ENCODE data around the gene BCAS2.
"Not testable (repeated sequence)": the region's sequence is repeated elsewhere in the genome, so short reads cannot be mapped to it uniquely, and the experiment has no call there.

The BCAS2 gene

DNA sequence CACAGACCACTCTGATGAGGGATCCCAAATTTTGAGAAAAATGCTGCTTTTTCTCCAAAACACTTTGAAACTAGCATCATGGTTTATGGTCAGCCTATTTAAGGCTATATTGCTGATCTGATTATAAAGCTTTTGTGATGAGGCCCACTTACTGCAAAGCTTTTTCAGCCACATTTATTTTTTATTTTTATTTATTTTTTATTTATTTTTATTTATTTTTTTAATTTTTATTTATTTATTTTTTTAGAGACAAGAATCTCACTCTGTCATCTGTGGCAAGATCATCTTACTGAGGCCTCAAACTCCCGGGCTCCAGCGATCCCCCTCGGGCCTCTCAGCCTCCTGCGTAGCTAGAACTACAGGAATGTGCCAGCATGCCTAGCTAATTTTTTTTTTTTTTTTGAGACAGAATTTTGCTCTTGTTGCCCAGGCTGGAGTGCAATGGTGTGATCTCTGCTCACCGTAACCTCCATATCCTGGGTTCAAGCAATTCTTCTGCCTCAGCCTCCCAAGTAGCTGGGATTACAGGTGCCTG lies 5.2 kb upstream of the BCAS2 start:
- no peak overlapping the region for H3K4me3 Mint-ChIP-seq
- no peaks in the 10 kb centered on the region for H3K9me3 Mint-ChIP-seq
- peaks cover 12% of the 10 kb centered on the region for H3K27me3 Mint-ChIP-seq
- no peaks in the 10 kb centered on the region for H3K36me3 Mint-ChIP-seq (ENCODE audit: low read depth)
- H3K4me1 Mint-ChIP-seq (ENCODE audit: low read depth), result peaks cover 10% of the 10 kb centered on the region
- no peak overlapping the region for H3K27ac Mint-ChIP-seq

DNA sequence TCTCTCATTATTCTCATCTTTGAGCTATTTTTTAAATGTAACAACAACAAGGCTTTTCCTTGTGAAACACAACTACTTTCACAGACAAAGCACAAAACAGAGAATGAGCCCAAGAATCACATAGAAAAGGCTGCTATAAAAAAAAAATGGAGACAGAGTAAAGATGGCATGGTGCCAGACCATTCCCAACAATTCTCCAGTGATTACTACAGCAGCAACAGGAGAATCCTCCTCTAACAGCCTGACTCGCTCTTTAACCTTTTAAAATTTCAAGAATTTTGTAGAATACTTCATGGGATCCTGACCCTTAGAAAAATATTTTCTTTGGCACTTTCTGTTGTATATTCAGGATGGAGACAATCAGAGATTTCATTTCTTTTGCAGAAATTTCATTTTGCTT lies 3.8 kb upstream of the BCAS2 start:
- H3K27ac Mint-ChIP-seq, result no peak overlapping the region
- no peaks in the 10 kb centered on the region for H3K36me3 Mint-ChIP-seq (ENCODE audit: low read depth)
- H3K4me3 Mint-ChIP-seq, result no peak overlapping the region
- H3K4me1 Mint-ChIP-seq (ENCODE audit: low read depth), result peaks cover 14% of the 10 kb centered on the region
- no peaks in the 10 kb centered on the region for H3K9me3 Mint-ChIP-seq
- peaks cover 9% of the 10 kb centered on the region for H3K27me3 Mint-ChIP-seq

DNA sequence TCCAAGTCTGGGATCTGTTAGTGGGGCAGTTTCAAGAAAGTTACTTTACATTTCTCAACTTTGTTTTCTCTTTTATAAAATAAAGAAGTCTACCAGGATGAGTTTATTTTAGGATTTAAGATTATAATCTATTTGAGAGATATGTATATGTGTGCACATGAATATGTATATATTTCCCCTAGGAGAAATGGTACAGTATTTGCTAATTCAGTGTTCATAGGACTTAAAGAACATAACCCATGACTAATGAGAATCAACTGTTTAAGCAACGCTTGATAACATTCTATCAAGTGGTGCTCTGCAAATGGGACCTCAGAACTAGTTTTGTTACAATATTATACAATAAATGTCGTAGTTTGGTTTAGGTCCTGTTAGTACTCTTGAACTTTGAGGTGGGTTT lies 7.0 kb downstream of the BCAS2 start:
- Mint-ChIP-seq H3K4me3 (no peak overlapping the region), H3K9me3 (no peaks in the 10 kb centered on the region), H3K36me3 (ENCODE audit: low read depth) (peaks cover 75% of the 10 kb centered on the region), H3K27me3 (no peaks in the 10 kb centered on the region), H3K27ac (no peak overlapping the region), H3K4me1 (ENCODE audit: low read depth) (peaks cover 18% of the 10 kb centered on the region)

DNA sequence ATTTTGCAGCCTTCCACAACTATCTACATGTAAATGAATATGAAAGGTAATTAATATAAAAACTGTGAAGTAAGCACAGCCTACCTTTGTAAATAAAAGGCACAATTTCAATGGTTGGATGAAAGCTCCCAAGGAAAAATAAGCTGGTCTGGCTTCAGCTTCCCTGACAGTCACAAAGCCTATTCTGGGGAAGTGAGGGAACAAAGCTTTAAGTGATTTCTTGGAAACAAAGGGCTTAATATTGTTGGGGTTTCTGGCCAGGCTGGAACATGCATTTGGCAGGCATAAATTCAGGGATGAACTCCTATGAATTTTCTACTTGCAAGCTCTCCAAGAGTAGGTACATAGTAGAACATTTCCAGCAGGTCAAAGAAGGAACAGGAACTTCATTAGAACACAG lies 17.3 kb downstream of the BCAS2 start:
- H3K27ac Mint-ChIP-seq, result no peak overlapping the region
- H3K27me3 Mint-ChIP-seq, result no peaks in the 10 kb centered on the region
- peaks cover 3% of the 10 kb centered on the region for H3K4me1 Mint-ChIP-seq (ENCODE audit: low read depth)
- H3K9me3 Mint-ChIP-seq, result peaks cover 9% of the 10 kb centered on the region
- H3K36me3 Mint-ChIP-seq (ENCODE audit: low read depth), result peaks cover 42% of the 10 kb centered on the region
- no peak overlapping the region for H3K4me3 Mint-ChIP-seq

DNA sequence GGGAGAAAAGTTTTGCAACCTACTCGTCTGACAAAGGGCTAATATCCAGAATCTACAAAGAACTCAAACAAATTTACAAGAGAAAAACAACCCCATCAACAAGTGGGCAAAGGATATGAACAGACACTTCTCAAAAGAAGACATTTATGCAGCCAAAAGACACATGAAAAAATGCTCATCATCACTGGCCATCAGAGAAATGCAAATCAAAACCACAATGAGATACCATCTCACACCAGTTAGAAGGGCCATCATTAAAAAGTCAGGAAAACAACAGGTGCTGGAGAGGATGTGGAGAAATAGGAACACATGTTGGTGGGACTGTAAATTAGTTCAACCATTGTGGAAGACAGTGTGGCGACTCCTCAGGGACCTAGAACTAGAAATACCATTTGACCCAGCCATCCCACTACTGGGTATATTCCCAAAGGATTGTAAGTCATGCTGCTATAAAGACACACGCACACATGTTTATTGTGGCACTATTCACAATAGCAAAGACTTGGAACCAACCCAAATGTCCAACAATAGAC lies 18.4 kb downstream of the BCAS2 start:
- not testable (repeated sequence) for H3K4me1 Mint-ChIP-seq (ENCODE audit: low read depth); H3K4me3 Mint-ChIP-seq; H3K27ac Mint-ChIP-seq; H3K9me3 Mint-ChIP-seq; H3K27me3 Mint-ChIP-seq
- peaks cover 35% of the 10 kb centered on the region for H3K36me3 Mint-ChIP-seq (ENCODE audit: low read depth)

DNA sequence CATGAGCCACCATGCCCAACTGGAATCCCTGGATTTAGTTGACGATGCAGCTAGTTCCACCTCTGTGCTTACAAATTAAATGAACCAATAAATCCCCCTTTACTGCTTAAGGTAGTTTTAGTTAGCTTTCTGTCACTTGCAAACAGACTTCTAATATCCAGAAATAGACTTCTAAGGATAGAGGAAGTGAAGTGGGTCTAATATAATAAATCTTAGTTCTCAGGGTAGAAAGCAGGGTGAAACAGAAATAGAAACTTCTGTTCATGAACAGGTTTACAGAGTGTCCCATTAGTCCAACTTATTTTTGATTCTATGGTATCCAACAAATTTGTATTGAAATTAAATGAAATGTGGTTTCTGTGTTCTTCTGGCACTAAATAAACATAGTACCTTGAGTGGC lies 20.1 kb downstream of the BCAS2 start:
- H3K36me3 Mint-ChIP-seq (ENCODE audit: low read depth), result peaks cover 19% of the 10 kb centered on the region

DNA sequence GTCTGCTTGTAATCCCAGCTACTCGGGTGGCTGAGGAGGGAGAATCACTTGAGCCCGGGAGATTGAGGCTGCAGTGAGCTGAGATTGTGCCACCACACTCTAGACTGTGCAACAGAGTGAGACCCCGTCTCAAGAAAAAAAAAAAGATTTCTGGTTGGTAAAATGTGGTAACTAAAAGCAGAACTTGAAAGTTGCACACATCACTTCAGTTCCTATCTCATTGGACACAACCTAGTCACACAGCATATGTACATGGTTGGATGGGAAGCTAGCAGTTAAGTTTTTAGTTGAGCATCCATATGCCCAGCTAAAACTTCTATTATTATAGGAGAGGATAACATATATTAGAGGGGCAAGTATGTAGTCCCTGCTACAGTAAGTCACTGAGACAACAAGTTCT lies 22.1 kb downstream of the BCAS2 start:
- H3K4me3 Mint-ChIP-seq, result no peak overlapping the region
- no peak overlapping the region for H3K27ac Mint-ChIP-seq
- no peaks in the 10 kb centered on the region for H3K9me3 Mint-ChIP-seq
- H3K4me1 Mint-ChIP-seq (ENCODE audit: low read depth), result peaks cover 7% of the 10 kb centered on the region
- H3K36me3 Mint-ChIP-seq (ENCODE audit: low read depth), result no peaks in the 10 kb centered on the region
- no peaks in the 10 kb centered on the region for H3K27me3 Mint-ChIP-seq

More for the DNA sequence above, 20.1 kb downstream of the BCAS2 start:
- H3K4me3 Mint-ChIP-seq, result no peak overlapping the region
- no peak overlapping the region for H3K27ac Mint-ChIP-seq
- H3K9me3 Mint-ChIP-seq, result peaks cover 9% of the 10 kb centered on the region
- H3K4me1 Mint-ChIP-seq (ENCODE audit: low read depth), result peaks cover 7% of the 10 kb centered on the region
- no peaks in the 10 kb centered on the region for H3K27me3 Mint-ChIP-seq

DNA sequence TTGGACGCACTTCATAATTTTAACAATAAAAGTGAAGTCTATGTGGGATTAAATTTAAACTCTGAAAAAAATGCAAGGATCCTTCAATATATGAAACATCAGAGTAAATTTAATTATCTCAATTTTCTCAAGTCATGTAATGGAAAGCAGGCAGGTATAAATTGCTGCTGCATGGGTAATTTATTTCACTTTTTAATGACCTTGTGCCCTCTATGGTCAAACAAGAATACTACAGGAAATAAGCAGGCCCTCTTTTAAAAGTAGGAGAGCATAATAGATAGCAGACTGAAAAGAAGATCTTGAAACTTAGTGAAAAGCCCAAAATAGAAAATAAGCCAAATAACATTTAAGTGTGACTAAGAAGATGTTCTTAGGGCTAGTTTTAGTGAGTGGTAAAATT lies 22.9 kb downstream of the BCAS2 start:
- peaks cover 7% of the 10 kb centered on the region for H3K4me1 Mint-ChIP-seq (ENCODE audit: low read depth)
- no peaks in the 10 kb centered on the region for H3K36me3 Mint-ChIP-seq (ENCODE audit: low read depth)
- no peaks in the 10 kb centered on the region for H3K27me3 Mint-ChIP-seq
- H3K27ac Mint-ChIP-seq, result no peak overlapping the region
- no peak overlapping the region for H3K4me3 Mint-ChIP-seq
- H3K9me3 Mint-ChIP-seq, result no peaks in the 10 kb centered on the region

DNA sequence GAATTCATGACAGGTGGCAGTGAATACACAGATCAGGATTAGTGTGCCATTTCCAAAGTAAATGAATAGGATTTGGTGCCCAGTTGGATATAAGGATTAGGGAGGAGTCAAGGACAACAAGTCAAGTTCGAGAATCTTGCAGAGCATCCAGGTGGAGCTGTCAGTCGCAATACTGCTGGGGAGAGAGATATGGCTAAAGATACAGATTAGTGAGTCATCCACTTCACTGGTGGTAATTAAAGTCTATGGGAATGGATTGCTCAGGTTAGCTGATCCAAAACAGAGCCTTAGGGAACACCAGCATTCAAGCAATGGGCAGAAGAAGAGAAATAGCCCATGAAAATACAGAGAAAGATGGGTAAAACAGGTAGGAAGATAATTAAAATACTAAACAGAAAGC lies 26.8 kb downstream of the BCAS2 start:
- H3K27me3 Mint-ChIP-seq, result peaks cover 4% of the 10 kb centered on the region
- no peaks in the 10 kb centered on the region for H3K9me3 Mint-ChIP-seq
- H3K36me3 Mint-ChIP-seq (ENCODE audit: low read depth), result no peaks in the 10 kb centered on the region
- peaks cover 7% of the 10 kb centered on the region for H3K4me1 Mint-ChIP-seq (ENCODE audit: low read depth)
- H3K4me3 Mint-ChIP-seq, result no peak overlapping the region
- H3K27ac Mint-ChIP-seq, result no peak overlapping the region

DNA sequence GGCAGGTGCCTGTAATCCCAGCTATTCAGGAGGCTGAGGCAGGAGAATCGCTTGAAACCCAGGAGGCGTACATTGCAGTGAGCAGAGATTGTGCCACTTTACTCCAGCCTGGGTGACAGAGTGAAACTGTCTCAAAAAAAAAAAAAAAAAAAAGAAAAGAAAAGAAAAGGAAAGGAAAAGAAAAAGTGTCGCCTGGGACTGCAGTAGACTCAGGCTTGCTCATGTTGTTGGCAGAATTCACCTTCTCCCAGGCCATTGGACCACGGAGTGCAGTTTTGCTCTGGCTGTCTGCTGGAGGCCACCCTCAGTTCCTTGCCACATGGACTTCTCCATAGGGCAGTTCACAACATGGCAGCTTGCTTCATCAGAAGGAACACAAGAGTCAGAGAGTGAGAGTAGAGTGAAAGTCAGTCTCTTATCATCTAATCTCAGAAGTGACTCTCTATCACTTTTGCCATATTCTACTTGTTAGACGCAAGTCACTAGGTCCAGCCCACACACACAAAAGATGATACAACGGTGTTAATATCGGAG lies 29.2 kb downstream of the BCAS2 start:
- Mint-ChIP-seq H3K9me3 (no peaks in the 10 kb centered on the region), H3K4me1 (ENCODE audit: low read depth) (no peaks in the 10 kb centered on the region), H3K27me3 (peaks cover 4% of the 10 kb centered on the region), H3K36me3 (ENCODE audit: low read depth) (no peaks in the 10 kb centered on the region), H3K4me3 (no peak overlapping the region), H3K27ac (no peak overlapping the region)

DNA sequence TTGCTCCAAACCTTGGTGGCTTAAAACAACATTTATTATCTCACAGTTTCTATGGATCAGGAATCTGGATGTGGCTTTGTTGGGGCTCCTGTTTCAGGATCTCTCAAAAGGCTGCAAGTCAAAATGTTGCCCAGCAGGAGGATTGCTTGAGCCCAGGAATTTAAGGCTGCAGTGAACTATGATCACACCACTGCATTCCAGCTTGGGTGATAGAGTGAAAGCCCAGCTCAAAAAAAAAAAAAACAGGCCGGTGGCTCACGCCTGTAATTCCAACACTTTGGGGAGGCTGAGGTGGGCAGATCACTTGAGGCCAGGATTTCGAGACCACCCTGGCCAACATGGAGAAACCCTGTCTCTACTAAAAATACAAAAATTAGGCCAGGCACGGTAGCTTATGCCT lies 30.0 kb downstream of the BCAS2 start:
- Mint-ChIP-seq H3K9me3 (no peaks in the 10 kb centered on the region), H3K27me3 (peaks cover 4% of the 10 kb centered on the region), H3K27ac (no peak overlapping the region), H3K36me3 (ENCODE audit: low read depth) (no peaks in the 10 kb centered on the region), H3K4me3 (no peak overlapping the region), H3K4me1 (ENCODE audit: low read depth) (no peaks in the 10 kb centered on the region)

DNA sequence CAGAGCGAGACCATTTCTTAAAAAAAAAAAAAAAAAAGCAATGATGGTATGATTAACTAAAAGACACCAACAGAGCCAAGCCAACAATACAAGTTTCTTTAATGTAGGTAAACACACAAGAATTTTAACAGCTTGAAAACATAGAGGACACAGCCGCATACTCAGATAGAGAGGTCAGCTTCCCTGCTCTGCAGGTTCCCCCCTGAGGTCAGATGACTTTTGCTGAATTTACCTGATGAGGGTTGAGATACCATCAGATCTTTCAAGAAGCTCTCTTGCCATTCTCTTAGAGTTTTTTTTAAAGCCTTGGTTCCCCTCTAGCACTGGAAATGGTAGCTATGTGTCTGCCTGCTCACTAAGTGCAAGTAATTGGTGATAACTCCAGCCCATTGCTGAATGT lies 31.1 kb downstream of the BCAS2 start:
- no peaks in the 10 kb centered on the region for H3K4me1 Mint-ChIP-seq (ENCODE audit: low read depth)
- H3K36me3 Mint-ChIP-seq (ENCODE audit: low read depth), result no peaks in the 10 kb centered on the region
- peaks cover 4% of the 10 kb centered on the region for H3K27me3 Mint-ChIP-seq
- H3K4me3 Mint-ChIP-seq, result no peak overlapping the region
- no peaks in the 10 kb centered on the region for H3K9me3 Mint-ChIP-seq
- H3K27ac Mint-ChIP-seq, result no peak overlapping the region

DNA sequence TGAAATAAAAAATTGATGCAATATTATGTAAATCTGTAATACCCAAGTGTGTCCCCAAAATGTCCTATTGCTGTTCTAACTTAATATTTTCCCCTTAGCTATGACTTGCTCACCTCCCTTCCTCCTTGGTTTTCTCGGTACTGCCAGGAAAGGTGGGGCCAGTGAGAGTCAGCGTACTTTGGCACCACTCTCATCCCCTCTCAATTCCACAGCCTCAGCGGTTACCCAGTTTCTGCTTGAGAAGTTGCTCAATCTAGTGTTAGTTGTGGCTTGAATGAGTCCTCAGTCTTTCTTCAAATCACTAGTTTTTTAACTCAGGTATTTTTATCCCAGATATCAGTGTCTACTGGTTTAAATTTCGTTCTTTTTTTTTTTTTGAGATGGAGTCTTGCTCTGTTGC lies 32.3 kb downstream of the BCAS2 start:
- H3K4me3 Mint-ChIP-seq, result no peak overlapping the region
- H3K9me3 Mint-ChIP-seq, result no peaks in the 10 kb centered on the region
- no peaks in the 10 kb centered on the region for H3K4me1 Mint-ChIP-seq (ENCODE audit: low read depth)
- H3K27ac Mint-ChIP-seq, result no peak overlapping the region
- peaks cover 4% of the 10 kb centered on the region for H3K27me3 Mint-ChIP-seq
- no peaks in the 10 kb centered on the region for H3K36me3 Mint-ChIP-seq (ENCODE audit: low read depth)

DNA sequence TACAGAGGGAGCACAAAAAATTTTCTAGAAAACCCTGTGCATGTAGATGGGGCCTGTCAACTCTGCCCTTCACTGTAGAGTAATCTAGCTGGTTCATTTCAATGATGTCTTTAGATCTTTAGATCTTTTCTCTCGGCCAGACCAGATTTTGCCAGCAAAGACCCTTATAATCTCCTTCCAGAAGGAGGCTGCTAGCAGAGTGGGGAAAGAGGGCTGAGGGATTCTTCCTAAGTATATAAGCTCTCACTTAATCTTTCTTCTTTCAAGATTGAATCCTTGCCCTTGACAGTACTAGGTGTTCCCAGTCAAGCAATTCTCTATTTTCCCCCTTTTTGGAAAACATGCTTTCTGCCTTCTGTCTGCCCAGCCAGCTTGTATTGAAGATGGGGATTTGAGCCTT lies 34.3 kb downstream of the BCAS2 start:
- Mint-ChIP-seq H3K27ac (no peak overlapping the region), H3K9me3 (no peaks in the 10 kb centered on the region), H3K4me3 (no peak overlapping the region), H3K27me3 (peaks cover 6% of the 10 kb centered on the region), H3K4me1 (ENCODE audit: low read depth) (no peaks in the 10 kb centered on the region), H3K36me3 (ENCODE audit: low read depth) (no peaks in the 10 kb centered on the region)

DNA sequence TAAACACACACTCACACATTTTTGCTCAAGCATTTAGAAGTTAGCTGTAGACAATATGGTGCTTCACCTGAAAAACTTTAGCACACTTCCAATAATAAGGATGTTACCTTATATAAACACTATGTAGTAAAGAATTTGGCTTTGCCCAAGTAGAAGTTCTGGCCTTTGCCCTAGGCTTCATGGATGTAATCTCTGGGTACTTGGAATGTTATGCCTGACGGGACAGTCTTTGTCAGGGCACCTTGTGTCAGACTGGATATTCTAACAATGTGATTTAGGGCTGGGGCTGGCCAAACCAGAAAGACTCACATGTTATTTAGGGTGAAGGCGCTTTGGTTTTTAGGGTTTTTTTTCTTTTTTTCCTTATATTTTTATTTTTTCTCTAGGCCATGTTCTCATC lies 35.6 kb downstream of the BCAS2 start:
- no peak overlapping the region for H3K27ac Mint-ChIP-seq
- H3K36me3 Mint-ChIP-seq (ENCODE audit: low read depth), result no peaks in the 10 kb centered on the region

DNA sequence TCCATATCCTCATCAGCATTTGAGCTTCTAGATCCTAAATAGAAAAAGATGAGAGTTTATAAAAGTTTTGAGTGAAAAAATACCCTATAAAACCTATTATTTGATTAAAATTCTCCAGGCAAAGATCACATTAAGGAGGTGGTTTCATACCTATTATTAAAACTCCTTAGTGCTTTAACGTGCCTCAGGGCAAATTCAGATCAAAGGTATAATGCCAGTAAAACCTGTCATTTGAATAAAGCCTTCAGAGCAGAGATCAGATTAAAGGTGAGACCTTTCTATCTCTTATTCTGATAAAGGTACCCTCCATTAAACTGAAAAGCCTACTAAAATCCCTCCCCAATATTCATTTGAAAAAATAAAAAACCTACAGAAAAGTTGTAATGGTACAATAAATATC lies 36.1 kb downstream of the BCAS2 start:
- H3K4me3 Mint-ChIP-seq, result no peak overlapping the region
- no peaks in the 10 kb centered on the region for H3K9me3 Mint-ChIP-seq
- no peaks in the 10 kb centered on the region for H3K36me3 Mint-ChIP-seq (ENCODE audit: low read depth)

More for the DNA sequence above, 35.6 kb downstream of the BCAS2 start:
- no peak overlapping the region for H3K4me3 Mint-ChIP-seq
- H3K4me1 Mint-ChIP-seq (ENCODE audit: low read depth), result no peaks in the 10 kb centered on the region
- H3K27me3 Mint-ChIP-seq, result peaks cover 3% of the 10 kb centered on the region
- no peaks in the 10 kb centered on the region for H3K9me3 Mint-ChIP-seq

More for the DNA sequence above, 36.1 kb downstream of the BCAS2 start:
- Mint-ChIP-seq H3K4me1 (ENCODE audit: low read depth) (no peaks in the 10 kb centered on the region), H3K27me3 (peaks cover 3% of the 10 kb centered on the region), H3K27ac (no peak overlapping the region)

Data from stimulated activated naive CD8-positive, alpha-beta T cell treated with anti-CD3 and anti-CD28 coated beads, Interleukin-15, Interleukin-2, amounts not matched to agents 100 ng/mL and 50 ng/mL, for 24 hours (primary cell).